ENCODE data around the gene CBFA2T3. TPM values are rescaled to one million over a fixed set of nuclear protein-coding genes. Genes with fewer than 3 reads are reported as not detected.
A peak's percentile ranks its signal among the peaks of the same experiment; 100 is the strongest.

Gene CBFA2T3
- total RNA-seq, 4 donors from 2014 or later, result 0.78 to 5.0 (median 2.8) TPM

DNA sequence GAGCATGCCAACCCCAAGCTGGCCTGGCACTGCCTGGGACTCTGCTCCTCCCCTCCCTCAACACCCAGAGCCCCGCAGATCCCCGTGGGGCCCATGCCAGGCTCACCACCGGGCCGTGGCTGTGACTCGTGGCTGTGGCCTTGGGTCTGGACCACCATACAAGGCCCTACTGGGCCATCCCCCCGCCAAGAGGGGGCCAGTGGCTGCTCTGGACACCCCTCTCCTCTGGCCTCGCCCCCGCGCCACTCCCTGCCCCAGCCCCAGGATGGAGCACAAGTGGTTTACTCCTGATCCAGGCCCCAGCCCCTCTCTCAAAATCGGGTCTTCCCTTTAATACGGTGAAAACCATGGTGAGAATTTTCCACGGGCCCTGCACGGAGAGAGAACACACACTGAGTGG, 113.6 kb downstream of the CBFA2T3 start:
- DNase-seq (ENCODE audit: low spot score in 2 of 2), result no peak
- TF ChIP-seq EP300 (IDR thresholded peaks at IDR 0.05), result no peak
- TF ChIP-seq POLR2A (IDR thresholded peaks at IDR 0.05), result no peak
- TF ChIP-seq, protein P1, sequence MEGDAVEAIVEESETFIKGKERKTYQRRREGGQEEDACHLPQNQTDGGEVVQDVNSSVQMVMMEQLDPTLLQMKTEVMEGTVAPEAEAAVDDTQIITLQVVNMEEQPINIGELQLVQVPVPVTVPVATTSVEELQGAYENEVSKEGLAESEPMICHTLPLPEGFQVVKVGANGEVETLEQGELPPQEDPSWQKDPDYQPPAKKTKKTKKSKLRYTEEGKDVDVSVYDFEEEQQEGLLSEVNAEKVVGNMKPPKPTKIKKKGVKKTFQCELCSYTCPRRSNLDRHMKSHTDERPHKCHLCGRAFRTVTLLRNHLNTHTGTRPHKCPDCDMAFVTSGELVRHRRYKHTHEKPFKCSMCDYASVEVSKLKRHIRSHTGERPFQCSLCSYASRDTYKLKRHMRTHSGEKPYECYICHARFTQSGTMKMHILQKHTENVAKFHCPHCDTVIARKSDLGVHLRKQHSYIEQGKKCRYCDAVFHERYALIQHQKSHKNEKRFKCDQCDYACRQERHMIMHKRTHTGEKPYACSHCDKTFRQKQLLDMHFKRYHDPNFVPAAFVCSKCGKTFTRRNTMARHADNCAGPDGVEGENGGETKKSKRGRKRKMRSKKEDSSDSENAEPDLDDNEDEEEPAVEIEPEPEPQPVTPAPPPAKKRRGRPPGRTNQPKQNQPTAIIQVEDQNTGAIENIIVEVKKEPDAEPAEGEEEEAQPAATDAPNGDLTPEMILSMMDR (IDR thresholded peaks at IDR 0.05), result no peak
- 74 to 85% methylated on average over 9 to 13 of the region's 13 CpGs for WGBS, 2 donors
- Histone ChIP-seq H3K9me3 (no peaks in the 10 kb centered on the region), H3K4me1 (peaks cover 0 to 8% (median 4%) of the 10 kb centered on the region in 4 donors), H3K27ac (no peak overlapping the region), H3K36me3 (peaks cover 3 to 54% (median 22%) of the 10 kb centered on the region in 3 donors), H3K4me3 (no peak overlapping the region), H3K27me3 (no peaks in the 10 kb centered on the region)

DNA sequence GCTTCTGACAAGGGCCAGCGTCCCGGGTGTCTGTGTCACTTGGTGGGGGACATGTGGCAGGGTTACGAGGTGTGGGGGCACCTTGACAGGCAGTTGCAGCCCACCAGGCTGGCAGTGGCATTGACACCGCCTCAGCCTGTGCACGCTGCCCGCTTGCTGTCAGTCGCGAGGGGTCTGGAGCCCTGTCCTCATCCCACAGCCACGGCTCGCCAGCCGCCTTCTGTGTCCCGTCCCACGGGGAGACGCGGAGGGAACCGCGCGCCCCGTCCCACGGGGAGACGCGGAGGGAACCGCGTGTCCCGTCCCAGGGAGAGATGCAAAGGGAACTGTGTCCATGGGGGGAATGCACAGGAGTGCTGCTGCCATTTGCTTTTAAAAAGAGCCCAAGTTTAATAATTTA, 114.0 kb downstream of the CBFA2T3 start:
- no peaks in the 10 kb centered on the region for H3K9me3 ChIP-seq
- no peak overlapping the region for H3K27ac ChIP-seq
- WGBS, 2 donors, result 92 to 93% methylated on average over 25 of the region's 25 CpGs
- TF ChIP-seq EP300 (IDR thresholded peaks at IDR 0.05) (no peak), POLR2A (IDR thresholded peaks at IDR 0.05) (no peak)
- TF ChIP-seq, protein P1 (IDR thresholded peaks at IDR 0.05), result no peak
- no peak overlapping the region for H3K4me3 ChIP-seq
- H3K4me1 ChIP-seq, result peaks cover 0 to 13% (median 8%) of the 10 kb centered on the region in 4 donors
- H3K36me3 ChIP-seq, result peaks cover 3 to 54% (median 22%) of the 10 kb centered on the region in 3 donors
- no peaks in the 10 kb centered on the region for H3K27me3 ChIP-seq
- no peak for DNase-seq (ENCODE audit: low spot score in 2 of 2)

DNA sequence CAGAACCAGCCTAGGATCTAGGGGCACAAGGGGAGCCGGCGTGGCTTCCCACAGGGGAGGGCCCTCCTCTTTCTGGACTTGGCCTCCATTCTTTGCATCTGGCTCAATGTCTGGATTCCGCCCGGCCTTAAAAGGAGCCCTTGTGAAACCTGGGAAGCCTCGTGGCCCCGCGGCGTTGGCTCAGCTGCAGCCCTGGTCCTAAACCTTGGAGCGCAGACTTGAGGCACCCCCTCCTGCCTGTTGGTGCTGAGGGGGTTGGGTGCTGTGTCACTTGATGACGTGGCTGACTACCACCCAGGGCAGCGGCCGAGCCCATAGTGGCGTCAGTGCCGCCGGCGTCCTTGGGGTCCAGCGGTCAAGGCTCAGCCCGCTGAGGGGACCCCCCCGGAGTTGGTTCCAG, 115.6 kb downstream of the CBFA2T3 start:
- 94 to 95% methylated on average over 10 to 19 of the region's 19 CpGs for WGBS, 2 donors
- Histone ChIP-seq H3K9me3 (no peaks in the 10 kb centered on the region), H3K4me3 (no peak overlapping the region), H3K36me3 (peaks cover 3 to 54% (median 22%) of the 10 kb centered on the region in 3 donors), H3K4me1 (peaks cover 0 to 19% (median 11%) of the 10 kb centered on the region in 4 donors), H3K27ac (no peak overlapping the region), H3K27me3 (no peaks in the 10 kb centered on the region)
- no peak for DNase-seq (ENCODE audit: low spot score in 2 of 2)
- TF ChIP-seq, protein P1 (IDR thresholded peaks at IDR 0.05), result no peak
- TF ChIP-seq EP300 (IDR thresholded peaks at IDR 0.05), result no peak
- no peak for TF ChIP-seq POLR2A (IDR thresholded peaks at IDR 0.05)

DNA sequence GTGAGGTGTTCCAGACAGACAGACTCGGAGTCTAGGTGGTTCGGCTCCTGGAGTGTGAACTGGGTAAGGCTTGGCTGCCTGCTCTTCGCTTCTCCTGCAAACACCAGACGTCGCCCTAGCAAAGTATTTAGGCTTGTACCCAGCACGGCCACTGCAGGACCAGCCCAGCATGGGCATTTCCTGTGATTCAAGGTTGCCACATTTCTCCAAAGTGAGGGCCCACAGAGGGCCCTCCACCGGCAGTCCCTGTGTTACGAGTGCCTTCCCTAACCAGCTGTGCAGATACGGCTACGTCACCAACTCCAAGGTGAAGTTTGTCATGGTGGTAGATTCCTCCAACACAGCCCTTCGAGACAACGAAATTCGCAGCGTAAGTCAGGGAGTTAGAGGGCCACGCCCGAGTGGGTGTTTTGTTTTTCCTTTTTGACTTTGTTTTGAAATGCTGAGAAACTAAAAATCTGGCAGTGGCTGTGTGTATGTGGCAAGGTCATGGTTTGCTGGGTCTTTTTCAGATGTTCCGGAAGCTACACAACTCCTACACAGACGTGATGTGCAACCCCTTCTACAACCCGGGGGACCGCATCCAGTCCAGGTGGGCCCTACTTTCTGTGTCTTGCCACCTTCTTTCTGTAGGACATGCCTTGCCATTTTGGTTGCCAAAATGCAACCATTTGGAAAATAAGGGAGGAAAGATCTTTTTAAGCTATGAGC, 117.5 kb downstream of the CBFA2T3 start:
- Histone ChIP-seq H3K4me3 (no peak overlapping the region), H3K9me3 (no peaks in the 10 kb centered on the region), H3K27me3 (no peaks in the 10 kb centered on the region), H3K36me3 (peaks cover 3 to 54% (median 22%) of the 10 kb centered on the region in 3 donors), H3K27ac (no peak overlapping the region), H3K4me1 (peaks cover 0 to 38% (median 23%) of the 10 kb centered on the region in 4 donors)
- WGBS, 2 donors, result 86 to 88% methylated on average over 20 of the region's 20 CpGs
- TF ChIP-seq, protein P1 (IDR thresholded peaks at IDR 0.05), result no peak
- TF ChIP-seq EP300 (IDR thresholded peaks at IDR 0.05), result no peak
- no peak for DNase-seq (ENCODE audit: low spot score in 2 of 2)

DNA sequence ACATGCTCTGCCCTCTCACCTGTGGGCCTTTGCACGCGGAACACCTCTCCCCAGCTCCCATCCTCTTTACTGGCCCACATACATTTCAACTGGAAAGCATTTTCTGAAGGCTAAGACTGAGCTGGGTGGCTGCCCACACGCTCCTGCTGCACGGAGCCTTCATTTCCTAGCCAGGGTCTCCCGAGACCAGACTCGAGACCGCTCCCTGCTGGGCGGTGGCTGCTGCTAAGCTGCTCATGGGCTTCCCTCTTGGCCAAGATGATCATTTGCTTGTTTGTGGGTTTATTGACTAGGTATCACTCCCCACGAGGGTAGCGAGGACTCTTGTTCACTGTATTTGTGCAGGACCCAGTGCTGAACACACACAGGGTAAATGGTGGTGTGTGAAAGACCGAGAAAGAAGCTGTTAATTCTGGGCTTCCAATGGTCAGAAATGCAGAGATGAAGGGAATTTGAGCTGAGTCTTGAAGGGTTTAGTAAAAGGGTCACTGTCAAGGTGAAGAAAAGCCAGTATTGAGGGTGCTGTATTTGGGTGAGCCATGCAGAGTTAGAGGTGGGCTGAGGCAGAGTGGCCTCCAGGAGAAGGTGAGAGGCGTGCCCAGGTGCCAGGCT, 119.2 kb downstream of the CBFA2T3 start:
- Histone ChIP-seq H3K36me3 (peaks cover 3 to 48% (median 22%) of the 10 kb centered on the region in 3 donors), H3K4me3 (peak overlapping the region; percentile 75 to 100 (median 86)), H3K27me3 (no peaks in the 10 kb centered on the region), H3K4me1 (peaks cover 0 to 52% (median 23%) of the 10 kb centered on the region in 4 donors), H3K9me3 (no peaks in the 10 kb centered on the region), H3K27ac (peak overlapping the region; percentile 64 to 92 (median 84))
- 14 to 15% methylated on average over 12 of the region's 12 CpGs for WGBS, 2 donors
- peak; percentile 30 to 73 for DNase-seq (ENCODE audit: low spot score in 2 of 2)
- TF ChIP-seq EP300 (IDR thresholded peaks at IDR 0.05), result no peak
- TF ChIP-seq POLR2A (IDR thresholded peaks at IDR 0.05), result no peak
- TF ChIP-seq, protein P1 (IDR thresholded peaks at IDR 0.05), result peak; percentile 35 to 61 (median 53)

All from tibial nerve (tissue), 4 donors.